HEK293 (cell line): ENCODE data around the gene LEPR.
A peak's percentile ranks its signal among the peaks of the same experiment; 100 is the strongest.

Experiments
- GLI4 ChIP-seq: fragments of 450-650 bp; formaldehyde crosslinking; IDR thresholded peaks from 2 replicates; pipeline ENCODE4 v1.5.1; 2016; ENCODE audit warnings: missing biosample characterization, missing genetic modification characterization
- INSM2 ChIP-seq: fragments of 450-650 bp; formaldehyde crosslinking; IDR thresholded peaks from 2 replicates; pipeline ENCODE4 v1.5.1; 2016; ENCODE audit warnings: missing biosample characterization, missing genetic modification characterization
- MZF1 ChIP-seq: fragments of 450-650 bp; formaldehyde crosslinking; IDR thresholded peaks from 2 replicates; pipeline ENCODE4 v1.5.1; 2017; ENCODE audit warnings: missing biosample characterization, missing genetic modification characterization, borderline replicate concordance
- PBX3 ChIP-seq: sonication (generic); formaldehyde crosslinking; IDR thresholded peaks from 2 replicates; pipeline ENCODE4 v1.8.1; 2022; ENCODE audit warnings: mild to moderate bottlenecking, moderate library complexity, missing genetic modification reagents
- PRDM1 ChIP-seq: fragments of 450-650 bp; formaldehyde crosslinking; IDR thresholded peaks from 2 replicates; pipeline ENCODE4; 2016; ENCODE audit warnings: missing biosample characterization, missing genetic modification characterization
- SALL2 ChIP-seq: fragments of 450-650 bp; formaldehyde crosslinking; IDR thresholded peaks from 2 replicates; pipeline ENCODE4 v1.5.0; 2017; ENCODE audit warnings: missing biosample characterization, mild to moderate bottlenecking, missing genetic modification characterization, borderline replicate concordance
- WT1 ChIP-seq: fragments of 450-650 bp; formaldehyde crosslinking; IDR thresholded peaks from 2 replicates; pipeline ENCODE4 v1.5.1; 2016; ENCODE audit warnings: missing biosample characterization, missing genetic modification characterization
- YY2 ChIP-seq: fragments of 450-650 bp; formaldehyde crosslinking; IDR thresholded peaks from 2 replicates; pipeline ENCODE4 v1.5.1; 2016; ENCODE audit warnings: missing biosample characterization, missing genetic modification characterization
- ZBTB1 ChIP-seq: fragments of 450-650 bp; formaldehyde crosslinking; IDR thresholded peaks from 2 replicates; pipeline ENCODE4 v1.5.1; 2016; ENCODE audit warnings: missing biosample characterization, missing genetic modification characterization
- ZBTB20 ChIP-seq: fragments of 450-650 bp; formaldehyde crosslinking; IDR thresholded peaks from 2 replicates; pipeline ENCODE4 v1.5.1; 2016; ENCODE audit warnings: missing biosample characterization, missing genetic modification characterization
- ZBTB21 ChIP-seq: fragments of 450-650 bp; formaldehyde crosslinking; IDR thresholded peaks from 2 replicates; pipeline ENCODE4 v1.5.1; 2017; ENCODE audit warnings: missing biosample characterization, missing genetic modification characterization
- ZEB2 ChIP-seq: fragments of 450-650 bp; formaldehyde crosslinking; IDR thresholded peaks from 2 replicates; pipeline ENCODE4 v1.5.1; 2016; ENCODE audit warnings: missing biosample characterization, missing genetic modification characterization
- ZFP3 ChIP-seq: fragments of 450-650 bp; formaldehyde crosslinking; IDR thresholded peaks from 2 replicates; pipeline ENCODE4 v1.5.1; 2016; ENCODE audit warnings: low read depth, missing biosample characterization, missing genetic modification characterization
- ZFP37 ChIP-seq: fragments of 450-650 bp; formaldehyde crosslinking; IDR thresholded peaks from 2 replicates; pipeline ENCODE4 v1.5.1; 2016; ENCODE audit warnings: missing biosample characterization, missing genetic modification characterization
- ZNF112 ChIP-seq: fragments of 450-650 bp; formaldehyde crosslinking; IDR thresholded peaks from 2 replicates; pipeline ENCODE4 v1.5.0; 2017; ENCODE audit warnings: missing biosample characterization, missing genetic modification characterization
- ZNF133 ChIP-seq: fragments of 450-650 bp; formaldehyde crosslinking; IDR thresholded peaks from 2 replicates; pipeline ENCODE4 v1.5.1; 2016; ENCODE audit warnings: missing biosample characterization, missing genetic modification characterization
- ZNF155 ChIP-seq: fragments of 450-650 bp; formaldehyde crosslinking; IDR thresholded peaks from 2 replicates; pipeline ENCODE4 v1.5.1; 2016; ENCODE audit warnings: missing biosample characterization, missing genetic modification characterization
- ZNF174 ChIP-seq: fragments of 450-650 bp; formaldehyde crosslinking; IDR thresholded peaks from 2 replicates; pipeline ENCODE4 v1.5.0; 2017; ENCODE audit warnings: missing biosample characterization, mild to moderate bottlenecking, missing genetic modification characterization
- ZNF175 ChIP-seq: fragments of 450-650 bp; formaldehyde crosslinking; IDR thresholded peaks from 2 replicates; pipeline ENCODE4 v1.5.1; 2016; ENCODE audit warnings: missing biosample characterization, missing genetic modification characterization
- ZNF211 ChIP-seq: fragments of 450-650 bp; formaldehyde crosslinking; IDR thresholded peaks from 2 replicates; pipeline ENCODE4 v1.5.1; 2016; ENCODE audit warnings: low read depth, missing biosample characterization, missing genetic modification characterization
- ZNF24 ChIP-seq: fragments of 450-650 bp; formaldehyde crosslinking; IDR thresholded peaks from 2 replicates; pipeline ENCODE4 v1.5.1; 2016; ENCODE audit warnings: missing biosample characterization, missing genetic modification characterization
- ZNF280D ChIP-seq: fragments of 450-650 bp; formaldehyde crosslinking; IDR thresholded peaks from 2 replicates; pipeline ENCODE4 v1.5.1; 2016; ENCODE audit warnings: missing biosample characterization, missing genetic modification characterization
- ZNF302 ChIP-seq: fragments of 450-650 bp; formaldehyde crosslinking; IDR thresholded peaks from 2 replicates; pipeline ENCODE4 v1.5.1; 2016; ENCODE audit warnings: missing biosample characterization, missing genetic modification characterization, low read depth
- ZNF416 ChIP-seq: fragments of 450-650 bp; formaldehyde crosslinking; IDR thresholded peaks from 2 replicates; pipeline ENCODE4 v1.5.1; 2016; ENCODE audit warnings: missing biosample characterization, missing genetic modification characterization
- ZNF488 ChIP-seq: fragments of 450-650 bp; formaldehyde crosslinking; IDR thresholded peaks from 2 replicates; pipeline ENCODE4 v1.5.1; 2016; ENCODE audit warnings: missing biosample characterization, missing genetic modification characterization
- ZNF529 ChIP-seq: fragments of 450-650 bp; formaldehyde crosslinking; IDR thresholded peaks from 2 replicates; pipeline ENCODE4 v1.5.1; 2017; ENCODE audit warnings: missing genetic modification characterization, missing biosample characterization; ENCODE audit not compliant: insufficient replicate concordance
- ZNF555 ChIP-seq: fragments of 450-650 bp; formaldehyde crosslinking; conservative IDR thresholded peaks from 2 replicates; pipeline ENCODE4 v1.5.1; 2017; ENCODE audit warnings: missing biosample characterization, mild to moderate bottlenecking, missing genetic modification characterization, inconsistent platforms
- ZNF610 ChIP-seq: fragments of 450-650 bp; formaldehyde crosslinking; IDR thresholded peaks from 2 replicates; pipeline ENCODE4 v1.5.1; 2016; ENCODE audit warnings: missing biosample characterization, missing genetic modification characterization, borderline replicate concordance
- ZNF623 ChIP-seq: fragments of 450-650 bp; formaldehyde crosslinking; IDR thresholded peaks from 2 replicates; pipeline ENCODE4 v1.5.1; 2016; ENCODE audit warnings: missing biosample characterization, missing genetic modification characterization
- ZNF626 ChIP-seq: fragments of 450-650 bp; sonication (Bioruptor Pico); formaldehyde crosslinking; IDR thresholded peaks from 2 replicates; pipeline ENCODE4 v1.5.1; 2018; ENCODE audit warnings: missing biosample characterization, missing genetic modification characterization, inconsistent platforms
- ZNF629 ChIP-seq: fragments of 450-650 bp; formaldehyde crosslinking; IDR thresholded peaks from 2 replicates; pipeline ENCODE4 v1.5.1; 2017; ENCODE audit warnings: missing biosample characterization, missing genetic modification characterization
- ZNF701 ChIP-seq: fragments of 450-650 bp; formaldehyde crosslinking; IDR thresholded peaks from 2 replicates; pipeline ENCODE4 v1.5.1; 2016; ENCODE audit warnings: missing biosample characterization, missing genetic modification characterization
- ZNF76 ChIP-seq: fragments of 450-650 bp; formaldehyde crosslinking; IDR thresholded peaks from 2 replicates; pipeline ENCODE4; 2016; ENCODE audit warnings: low read depth, missing biosample characterization, missing genetic modification characterization, borderline replicate concordance
- ZNF768 ChIP-seq: fragments of 450-650 bp; formaldehyde crosslinking; IDR thresholded peaks from 2 replicates; pipeline ENCODE4 v1.5.1; 2018; ENCODE audit warnings: missing biosample characterization, mild to moderate bottlenecking, missing genetic modification characterization
- ZNF785 ChIP-seq: fragments of 450-650 bp; formaldehyde crosslinking; IDR thresholded peaks from 2 replicates; pipeline ENCODE4 v1.5.1; 2016; ENCODE audit warnings: missing biosample characterization, missing genetic modification characterization
- ZNF791 ChIP-seq: fragments of 450-650 bp; formaldehyde crosslinking; IDR thresholded peaks from 2 replicates; pipeline ENCODE4 v1.5.1; 2016; ENCODE audit warnings: missing biosample characterization, missing genetic modification characterization

The LEPR gene

GRCh38 chr1:65419681-65420589 lies 533 bp upstream of the LEPR start (continued):
- TF ChIP-seq ZNF24 (tag by site-specific recombination) (no peak), MZF1 (tag by site-specific recombination) (no peak), ZNF785 (no peak), ZEB2 (tag by site-specific recombination) (peak; percentile 40; the same call in 1 of the 2 replicates), ZNF302 (tag by site-specific recombination) (no peak), ZNF529 (no peak), ZNF626 (tag by site-specific recombination) (no peak), INSM2 (tag by site-specific recombination) (no peak), ZBTB20 (peak; percentile 93), ZNF623 (tag by site-specific recombination) (no peak), ZNF112 (tag by site-specific recombination) (no peak), YY2 (no peak), ZNF791 (tag by site-specific recombination) (no peak), ZNF174 (no peak), PBX3 (CRISPR knock-in tag) (no peak), ZNF701 (tag by site-specific recombination) (no peak), ZNF488 (tag by site-specific recombination) (no peak), ZBTB21 (tag by site-specific recombination) (no peak), ZNF76 (peak; percentile 44; the same call in 1 of the 2 replicates), ZNF416 (tag by site-specific recombination) (no peak), ZNF133 (tag by site-specific recombination) (no peak), SALL2 (no peak), ZNF629 (tag by site-specific recombination) (peak; percentile 40; the same call in 1 of the 2 replicates), ZNF175 (tag by site-specific recombination) (no peak), ZFP37 (tag by site-specific recombination) (no peak), ZNF280D (tag by site-specific recombination) (no peak), PRDM1 (tag by site-specific recombination) (peak; percentile 80), ZNF211 (no peak), ZBTB1 (tag by site-specific recombination) (no peak), GLI4 (tag by site-specific recombination) (no peak), ZNF610 (0 out of 2 replicates have a peak, but pooled peaks have one; percentile 24), ZFP3 (tag by site-specific recombination) (no peak), WT1 (tag by site-specific recombination) (no peak; the same call in 1 of the 2 replicates), ZNF768 (tag by site-specific recombination) (no peak), ZNF555 (no peak), ZNF155 (tag by site-specific recombination) (no peak)
